ENCODE results near the gene PDK4. TPM values are rescaled to one million over a fixed set of nuclear protein-coding genes. Genes with fewer than 3 reads are reported as not detected.

PDK4 gene
- total RNA-seq (2014; rRNA removed; shearing (Covaris generic)): not detected in 2 replicates

DNA sequence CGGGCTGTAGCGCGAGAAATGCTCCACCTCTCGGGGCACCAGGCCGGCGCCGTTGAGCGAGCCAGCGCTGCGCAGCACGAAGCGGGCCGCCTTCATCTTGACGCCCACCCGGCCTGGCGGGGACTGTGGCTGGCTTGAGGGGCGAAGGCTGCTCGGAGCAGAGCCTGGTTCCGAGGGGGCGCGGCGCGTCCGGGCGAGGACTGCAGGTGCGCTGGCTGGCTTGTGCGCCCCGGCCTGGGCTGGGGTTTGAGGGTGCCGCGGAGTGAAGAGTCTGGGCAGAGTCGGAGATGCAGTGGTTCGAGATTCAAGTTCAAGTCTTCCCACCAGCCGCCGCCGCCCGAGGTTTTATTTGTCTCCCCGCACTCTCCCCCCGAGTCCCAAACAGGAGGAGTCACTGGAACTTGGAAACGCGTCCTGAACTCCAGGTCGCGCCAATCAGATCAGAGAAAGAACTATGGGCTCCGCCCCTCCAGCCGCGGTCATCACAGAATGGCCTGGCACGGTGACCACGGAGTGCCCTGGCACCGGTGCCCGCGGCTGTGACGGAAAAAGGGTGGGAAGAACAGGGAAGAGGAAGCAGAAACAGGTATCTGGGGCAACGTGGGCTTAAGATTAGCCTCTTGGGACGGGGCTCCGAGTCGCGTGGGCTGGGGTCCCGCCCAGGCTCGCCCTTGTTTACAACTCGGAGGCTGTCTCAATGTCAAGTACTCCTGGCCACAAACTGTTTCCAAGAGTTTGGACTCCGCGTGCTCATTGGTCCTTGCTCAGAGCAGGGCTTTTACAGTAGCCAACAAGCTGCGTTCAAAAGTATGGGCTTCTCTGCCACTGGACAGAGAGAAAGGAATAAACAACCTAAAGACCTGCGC is at the start of gene PDK4:
TSS of gene PDK4 (minus strand) at position 319 of the 866 bp plus-strand sequence. CDS start at position 96, 223 bp downstream.
- Histone ChIP-seq H3K4me1 (replicated peaks) (peaks cover 6% of the 10 kb centered on the region), H3K27me3 (replicated peaks) (peaks cover 4% of the 10 kb centered on the region; the same call in 1 of the 2 replicates), H3K9me3 (replicated peaks) (no peaks in the 10 kb centered on the region), H3K36me3 (no peaks in the 10 kb centered on the region), H3K4me3 (peak within 1 kb of the TSS; percentile 48), H3K27ac (no peak within 1 kb of the TSS)
- peak; percentile 53 to 58 for DNase-seq (ENCODE audit: low read depth in 1 of 2, low spot score in 2 of 2)

DNA sequence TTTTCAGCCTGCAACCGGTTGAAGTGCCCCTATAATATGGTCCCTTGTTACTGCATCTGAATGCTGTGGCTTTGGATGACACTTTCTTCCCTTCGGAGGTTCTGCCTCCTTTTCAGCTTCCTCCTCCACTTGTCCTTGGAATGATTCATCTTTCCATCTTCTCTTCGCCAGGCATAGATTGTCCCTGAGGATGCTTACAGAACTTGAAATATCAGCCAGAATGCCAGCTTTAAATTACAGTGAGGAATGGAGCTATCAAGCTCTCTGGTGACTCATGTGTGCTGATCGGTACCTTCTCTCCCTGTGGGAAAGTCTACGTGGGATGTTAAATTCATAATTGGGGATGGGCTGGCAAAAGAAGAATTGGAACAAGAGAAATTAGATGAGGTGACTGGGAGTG is 45.9 kb upstream of the PDK4 start:
- Histone ChIP-seq H3K36me3 (no peaks in the 10 kb centered on the region), H3K4me3 (no peak overlapping the region), H3K4me1 (replicated peaks) (no peaks in the 10 kb centered on the region), H3K9me3 (replicated peaks) (no peaks in the 10 kb centered on the region), H3K27me3 (replicated peaks) (peaks cover 12% of the 10 kb centered on the region), H3K27ac (no peak overlapping the region)
- DNase-seq (ENCODE audit: low read depth in 1 of 2, low spot score in 2 of 2): no peak

DNA sequence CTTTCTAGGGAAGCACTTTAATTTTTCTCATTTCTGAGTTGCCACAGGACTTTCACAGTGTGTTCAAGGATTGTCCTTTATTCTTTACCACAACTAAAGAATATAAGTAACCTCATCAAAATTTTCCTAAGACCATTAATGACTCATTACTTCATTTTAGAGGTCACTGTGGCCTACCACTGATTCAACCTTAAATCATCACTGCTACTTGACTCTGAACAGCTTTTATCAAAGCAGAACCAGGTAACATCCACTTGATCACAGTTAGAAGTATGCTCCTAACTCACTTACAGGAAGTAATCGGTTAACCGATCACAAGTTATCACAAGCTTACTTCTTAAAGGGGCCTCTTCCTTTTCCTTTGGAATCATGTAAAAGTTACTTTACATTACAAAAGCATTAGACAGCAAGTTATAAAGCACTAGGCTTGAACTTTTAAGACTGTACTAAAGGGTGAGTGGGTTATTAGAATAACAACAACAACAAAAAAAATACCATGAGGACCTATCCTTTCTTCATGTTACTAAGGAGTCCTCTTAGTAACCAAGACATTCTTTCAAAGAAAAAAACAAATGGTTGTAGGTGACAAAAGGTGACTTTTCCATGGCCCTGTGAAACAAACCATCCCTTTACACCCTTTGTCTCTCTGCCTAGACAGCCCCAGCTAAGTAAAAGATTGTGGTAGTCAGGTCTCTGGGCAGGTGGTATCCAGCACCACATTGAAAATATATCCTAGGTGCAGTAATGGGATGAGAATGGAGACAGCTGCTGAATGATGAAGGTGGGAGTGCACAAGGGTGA is 40.0 kb upstream of the PDK4 start:
- Histone ChIP-seq H3K27ac (no peak overlapping the region), H3K36me3 (no peaks in the 10 kb centered on the region), H3K4me1 (replicated peaks) (no peaks in the 10 kb centered on the region), H3K4me3 (no peak overlapping the region), H3K27me3 (replicated peaks) (no peaks in the 10 kb centered on the region; the same call in none of the 2 replicates), H3K9me3 (replicated peaks) (no peaks in the 10 kb centered on the region)
- no peak for DNase-seq (ENCODE audit: low read depth in 1 of 2, low spot score in 2 of 2)

DNA sequence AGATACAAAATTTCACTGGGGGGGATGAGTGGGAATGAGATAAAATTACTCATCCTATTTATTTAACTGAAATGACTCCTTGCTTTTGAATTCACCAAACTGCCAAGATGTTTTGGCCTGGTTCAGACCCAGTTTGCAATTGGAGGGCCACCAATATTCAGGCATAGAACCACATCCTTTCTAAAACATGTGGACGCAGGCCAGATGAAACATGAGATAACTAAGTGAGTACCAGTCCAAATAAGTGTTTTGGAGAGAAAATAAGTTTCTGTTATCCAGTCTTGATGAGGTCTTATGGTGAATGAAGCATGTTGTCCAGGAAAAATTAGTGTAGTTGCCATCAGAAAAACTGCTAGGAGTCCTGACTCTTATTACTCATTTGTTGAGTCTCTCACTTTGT is 36.3 kb upstream of the PDK4 start:
- Histone ChIP-seq H3K4me1 (replicated peaks) (no peaks in the 10 kb centered on the region), H3K36me3 (no peaks in the 10 kb centered on the region), H3K4me3 (no peak overlapping the region), H3K27ac (no peak overlapping the region), H3K27me3 (replicated peaks) (no peaks in the 10 kb centered on the region; the same call in 1 of the 2 replicates), H3K9me3 (replicated peaks) (no peaks in the 10 kb centered on the region)
- no peak for DNase-seq (ENCODE audit: low read depth in 1 of 2, low spot score in 2 of 2)

DNA sequence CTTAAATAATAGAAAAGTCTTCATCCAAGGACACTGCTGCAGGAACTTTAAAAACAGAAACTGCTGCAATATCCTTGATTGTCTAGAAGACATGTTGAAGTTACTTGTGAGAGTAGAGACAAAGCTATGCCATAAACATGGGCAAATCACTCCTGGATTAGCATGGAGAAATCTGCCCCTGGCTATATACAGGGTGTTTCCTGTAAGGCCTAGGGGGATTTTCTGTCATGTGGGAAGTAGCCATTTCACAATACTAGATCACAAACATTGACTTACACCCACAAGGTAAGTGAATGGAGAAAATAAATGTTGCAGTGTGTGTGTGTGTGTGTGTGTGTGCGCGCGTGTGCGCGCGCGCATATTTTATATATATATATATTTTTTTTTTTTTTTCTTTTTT is 35.2 kb upstream of the PDK4 start:
- no peak overlapping the region for H3K27ac ChIP-seq
- DNase-seq (ENCODE audit: low read depth in 1 of 2, low spot score in 2 of 2): no peak
- no peak overlapping the region for H3K4me3 ChIP-seq
- no peaks in the 10 kb centered on the region for H3K4me1 ChIP-seq (replicated peaks)
- H3K27me3 ChIP-seq (replicated peaks): no peaks in the 10 kb centered on the region; the same call in 1 of the 2 replicates
- H3K36me3 ChIP-seq: no peaks in the 10 kb centered on the region
- no peaks in the 10 kb centered on the region for H3K9me3 ChIP-seq (replicated peaks)

DNA sequence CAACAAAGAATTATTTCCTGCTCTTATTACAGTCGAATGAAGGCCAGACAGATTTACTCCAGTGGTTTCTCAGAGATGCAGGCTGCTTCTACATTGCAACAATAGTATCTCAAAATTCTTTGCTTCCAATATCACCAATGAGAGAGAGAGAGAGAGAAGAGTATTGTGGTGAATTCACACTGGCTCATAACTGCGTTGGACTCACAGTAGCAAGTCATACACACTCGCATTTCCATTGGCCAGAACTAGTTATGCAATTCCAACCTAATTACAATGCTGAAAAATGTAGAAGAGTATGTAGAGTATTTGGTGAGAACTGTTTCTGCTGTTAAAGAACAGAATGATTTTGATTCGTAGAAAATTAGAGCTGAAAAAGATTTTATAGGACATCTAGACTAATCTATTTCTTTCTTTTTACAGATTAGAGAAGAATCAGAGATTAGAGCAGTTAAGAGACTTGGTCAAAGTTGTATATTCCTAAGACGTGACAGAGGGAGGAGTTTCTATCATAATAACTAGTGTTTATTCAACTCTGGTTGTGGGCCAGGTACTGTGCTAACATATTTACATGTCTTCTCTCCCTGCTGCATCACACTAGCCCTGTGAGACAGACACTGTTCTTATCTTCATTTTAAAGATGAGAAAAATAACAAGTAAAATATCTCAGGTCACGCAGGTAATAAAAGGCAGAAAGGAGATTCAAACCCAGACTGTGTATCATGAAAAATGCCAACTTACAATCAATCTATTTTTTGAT is 34.6 kb upstream of the PDK4 start:
- Histone ChIP-seq H3K27me3 (replicated peaks) (no peaks in the 10 kb centered on the region; the same call in 1 of the 2 replicates), H3K4me1 (replicated peaks) (no peaks in the 10 kb centered on the region), H3K36me3 (no peaks in the 10 kb centered on the region), H3K4me3 (no peak overlapping the region), H3K9me3 (replicated peaks) (no peaks in the 10 kb centered on the region), H3K27ac (no peak overlapping the region)
- no peak for DNase-seq (ENCODE audit: low read depth in 1 of 2, low spot score in 2 of 2)

DNA sequence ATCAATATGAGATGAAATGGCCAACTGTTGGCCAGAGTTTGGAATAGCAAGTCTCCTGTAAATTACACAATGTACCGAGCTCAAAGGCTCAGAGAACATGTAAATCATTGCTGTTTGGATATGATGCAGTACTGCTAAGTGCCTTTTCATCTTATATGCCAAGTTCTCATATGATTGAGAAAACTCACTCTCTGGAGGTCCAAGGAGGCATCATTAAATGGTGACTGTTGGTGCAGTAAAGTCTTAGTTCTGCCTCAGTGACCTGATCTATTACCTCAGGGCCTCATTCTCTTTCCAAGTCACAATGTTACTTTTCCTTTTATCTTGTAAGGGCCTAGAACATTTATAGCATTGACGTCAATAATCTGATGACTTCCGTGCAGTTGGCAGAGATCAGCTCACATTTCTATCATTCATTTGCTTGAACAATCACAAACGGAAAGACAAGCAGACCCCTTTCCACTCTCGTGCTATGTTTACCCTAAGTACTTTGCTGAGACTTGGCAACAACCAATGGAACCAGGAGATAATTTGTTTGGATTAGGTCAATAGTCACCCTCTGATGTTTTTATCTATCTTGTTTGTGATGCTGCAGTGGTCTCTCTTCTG is 32.6 kb upstream of the PDK4 start:
- Histone ChIP-seq H3K4me3 (no peak overlapping the region), H3K27ac (no peak overlapping the region), H3K4me1 (replicated peaks) (no peaks in the 10 kb centered on the region), H3K36me3 (no peaks in the 10 kb centered on the region), H3K27me3 (replicated peaks) (no peaks in the 10 kb centered on the region; the same call in none of the 2 replicates), H3K9me3 (replicated peaks) (no peaks in the 10 kb centered on the region)
- no peak for DNase-seq (ENCODE audit: low read depth in 1 of 2, low spot score in 2 of 2)

DNA sequence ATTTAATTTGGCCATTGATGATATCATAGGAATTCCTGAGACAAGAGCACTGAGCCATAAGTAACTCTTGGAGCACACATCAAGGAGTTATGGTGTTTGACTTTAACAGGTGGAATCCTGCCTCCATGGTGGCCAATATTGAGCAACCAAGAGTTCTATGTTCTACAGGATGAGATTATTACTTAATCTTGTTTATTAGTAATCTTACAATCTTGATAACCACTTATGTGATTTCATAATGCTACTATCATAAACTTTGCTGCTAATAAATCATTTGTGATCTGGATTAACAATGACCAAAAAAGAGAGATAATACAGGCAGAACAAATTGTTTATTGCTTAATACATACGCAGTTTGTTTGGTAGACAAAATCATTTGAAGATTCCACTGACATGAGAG is 27.5 kb upstream of the PDK4 start:
- no peak overlapping the region for H3K27ac ChIP-seq
- no peaks in the 10 kb centered on the region for H3K9me3 ChIP-seq (replicated peaks)
- no peak overlapping the region for H3K4me3 ChIP-seq
- no peaks in the 10 kb centered on the region for H3K4me1 ChIP-seq (replicated peaks)
- H3K27me3 ChIP-seq (replicated peaks): no peaks in the 10 kb centered on the region; the same call in none of the 2 replicates
- DNase-seq (ENCODE audit: low read depth in 1 of 2, low spot score in 2 of 2): no peak
- no peaks in the 10 kb centered on the region for H3K36me3 ChIP-seq

DNA sequence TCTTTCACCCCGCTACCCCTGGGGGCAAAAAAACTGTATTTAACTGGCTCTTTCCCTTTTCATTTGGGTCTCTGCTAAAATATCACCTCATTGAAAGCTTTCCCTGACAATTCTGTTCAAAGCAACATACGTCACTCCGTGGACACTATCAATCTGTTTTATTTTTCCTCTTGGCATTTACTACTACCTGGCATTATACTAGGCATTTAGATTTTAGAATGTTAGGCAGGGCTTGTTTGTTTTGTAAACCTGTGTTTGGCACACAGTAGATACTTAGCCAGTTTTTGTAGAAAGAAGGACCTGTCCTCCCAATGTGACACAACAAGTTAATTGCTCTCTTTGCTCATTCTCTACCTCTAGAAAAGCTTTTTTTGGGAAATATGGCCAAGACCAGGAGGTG is 26.5 kb upstream of the PDK4 start:
- no peaks in the 10 kb centered on the region for H3K9me3 ChIP-seq (replicated peaks)
- no peak overlapping the region for H3K4me3 ChIP-seq

DNA sequence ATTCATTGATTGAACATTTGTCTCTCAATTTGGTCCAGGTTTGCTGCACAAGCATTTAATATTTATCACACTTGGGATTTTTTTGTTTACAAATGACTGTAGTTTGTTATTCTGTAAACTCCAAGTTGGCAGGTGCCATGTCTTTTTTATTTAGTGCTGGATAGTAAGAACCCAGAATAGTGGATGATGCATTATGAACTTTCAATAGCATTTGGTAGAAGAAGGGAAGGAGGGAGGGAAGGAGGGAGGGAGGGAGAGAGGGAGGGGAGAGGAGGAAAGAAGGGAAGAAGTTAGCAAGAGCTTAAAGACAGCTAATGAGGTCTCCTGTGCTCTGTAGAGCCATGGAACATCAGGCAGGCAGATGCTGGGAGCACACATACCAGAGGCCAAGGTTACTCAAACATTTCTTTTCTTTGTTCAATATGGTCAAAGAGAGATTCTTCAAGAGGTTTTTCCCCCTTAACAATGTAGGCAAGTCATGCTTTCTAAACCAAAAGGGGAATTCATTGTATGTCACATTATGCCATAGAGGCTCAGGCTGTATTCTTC is 25.8 kb upstream of the PDK4 start:
- DNase-seq (ENCODE audit: low read depth in 1 of 2, low spot score in 2 of 2): no peak
- no peak overlapping the region for H3K4me3 ChIP-seq
- no peaks in the 10 kb centered on the region for H3K9me3 ChIP-seq (replicated peaks)
- no peaks in the 10 kb centered on the region for H3K36me3 ChIP-seq
- H3K27me3 ChIP-seq (replicated peaks): peaks cover 3% of the 10 kb centered on the region
- H3K27ac ChIP-seq: no peak overlapping the region
- no peaks in the 10 kb centered on the region for H3K4me1 ChIP-seq (replicated peaks)

More for the DNA sequence above, 26.5 kb upstream of the PDK4 start:
- Histone ChIP-seq H3K36me3 (no peaks in the 10 kb centered on the region), H3K27me3 (replicated peaks) (no peaks in the 10 kb centered on the region; the same call in none of the 2 replicates), H3K4me1 (replicated peaks) (no peaks in the 10 kb centered on the region), H3K27ac (no peak overlapping the region)
- no peak for DNase-seq (ENCODE audit: low read depth in 1 of 2, low spot score in 2 of 2)

DNA sequence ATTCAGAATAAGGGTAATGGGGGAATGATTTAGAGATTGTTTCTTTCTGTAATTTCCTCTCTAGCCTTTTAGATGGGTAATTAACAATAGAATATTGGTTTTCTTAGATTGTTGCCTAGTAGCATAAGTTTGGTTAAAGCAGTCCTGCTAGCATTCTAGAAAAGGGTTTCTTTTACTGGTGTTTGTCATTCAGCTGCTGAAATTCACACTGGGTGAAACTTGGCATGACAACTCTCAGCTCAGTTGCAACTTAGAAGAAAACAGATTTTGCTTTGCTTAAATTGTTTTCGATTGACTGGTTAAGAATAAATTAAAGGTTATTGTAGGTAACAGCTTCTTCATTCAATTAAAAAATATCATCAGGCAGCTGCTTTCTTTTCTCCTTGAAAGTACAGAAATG is 25.1 kb upstream of the PDK4 start:
- H3K4me1 ChIP-seq (replicated peaks): no peaks in the 10 kb centered on the region
- no peaks in the 10 kb centered on the region for H3K9me3 ChIP-seq (replicated peaks)
- no peak for DNase-seq (ENCODE audit: low read depth in 1 of 2, low spot score in 2 of 2)
- peaks cover 3% of the 10 kb centered on the region for H3K27me3 ChIP-seq (replicated peaks)
- no peak overlapping the region for H3K27ac ChIP-seq
- no peak overlapping the region for H3K4me3 ChIP-seq
- no peaks in the 10 kb centered on the region for H3K36me3 ChIP-seq

DNA sequence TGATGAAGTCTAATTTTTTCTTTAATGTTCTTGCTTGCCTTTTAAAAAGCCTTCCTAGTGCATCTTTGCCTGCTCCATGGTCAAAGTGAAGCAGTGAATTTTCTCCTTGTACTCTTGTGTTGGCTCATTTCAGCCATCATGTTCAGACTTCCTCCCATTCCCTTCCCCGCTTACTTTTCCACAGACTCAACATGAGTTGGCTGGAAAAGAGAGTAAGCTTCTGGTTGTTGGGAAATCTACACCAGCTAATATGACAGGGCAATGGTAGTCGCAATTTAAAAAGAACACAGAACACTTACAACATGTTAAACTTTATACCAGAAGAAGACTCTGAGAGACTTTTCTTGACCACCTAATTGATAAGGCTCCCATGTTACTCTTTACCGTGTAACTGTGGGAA is 24.3 kb upstream of the PDK4 start:
- no peaks in the 10 kb centered on the region for H3K36me3 ChIP-seq
- peaks cover 3% of the 10 kb centered on the region for H3K27me3 ChIP-seq (replicated peaks)
- DNase-seq (ENCODE audit: low read depth in 1 of 2, low spot score in 2 of 2): no peak
- H3K27ac ChIP-seq: no peak overlapping the region
- no peak overlapping the region for H3K4me3 ChIP-seq
- H3K4me1 ChIP-seq (replicated peaks): no peaks in the 10 kb centered on the region
- no peaks in the 10 kb centered on the region for H3K9me3 ChIP-seq (replicated peaks)

DNA sequence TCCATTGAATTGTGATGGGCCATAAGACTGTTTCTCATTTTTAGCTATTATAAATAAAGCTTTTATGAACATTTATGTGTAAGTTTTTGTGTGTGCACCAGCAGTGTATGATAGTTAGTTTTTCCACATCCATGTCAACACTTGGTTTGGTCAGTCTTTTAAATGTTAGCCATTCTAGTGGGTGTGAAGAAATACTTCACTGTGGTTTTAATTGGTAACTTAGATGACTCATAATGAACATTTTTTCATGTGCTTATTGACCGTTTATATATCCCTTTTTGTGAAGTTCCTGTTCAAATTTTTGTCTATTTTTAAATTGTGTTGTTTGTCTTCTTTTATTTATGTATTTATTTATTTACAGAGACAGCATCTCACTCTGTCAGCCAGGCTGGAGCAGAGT is 23.6 kb upstream of the PDK4 start:
- DNase-seq (ENCODE audit: low read depth in 1 of 2, low spot score in 2 of 2): no peak
- H3K36me3 ChIP-seq: no peaks in the 10 kb centered on the region
- H3K27ac ChIP-seq: no peak overlapping the region
- H3K4me3 ChIP-seq: no peak overlapping the region
- no peaks in the 10 kb centered on the region for H3K4me1 ChIP-seq (replicated peaks)
- H3K27me3 ChIP-seq (replicated peaks): peaks cover 3% of the 10 kb centered on the region
- H3K9me3 ChIP-seq (replicated peaks): no peaks in the 10 kb centered on the region

Measured in SJSA1 (cell line).